ENCODE results near the gene S100A4. TPM values are rescaled to one million over a fixed set of nuclear protein-coding genes. Genes with fewer than 3 reads are reported as not detected.

S100A4 gene
- total RNA-seq, 1 experiment from 2014 or later: 384 TPM

DNA sequence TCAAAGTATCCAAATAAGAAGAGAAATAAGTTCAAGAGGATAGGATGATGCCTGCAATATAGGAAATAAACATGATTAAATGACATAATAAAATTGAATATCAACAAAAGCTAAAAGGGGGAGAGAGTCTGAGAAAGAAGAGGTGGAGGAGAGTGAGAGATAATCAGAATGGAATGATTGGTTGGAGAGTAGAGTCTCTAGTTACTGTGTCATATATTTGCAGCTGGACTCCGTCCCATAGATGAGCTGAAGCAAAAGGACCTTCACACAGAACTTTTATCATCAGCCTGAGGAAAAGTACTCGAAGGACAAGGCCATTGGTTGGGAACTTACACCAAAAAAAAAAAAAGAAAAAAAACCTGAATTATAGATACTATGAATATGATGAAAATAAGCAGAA lies 42.9 kb upstream of the S100A4 start:
- ChIA-PET CTCF (no interaction called here), POLR2A (interaction anchor here (0.8 to 1.1 kb wide), 3 partner anchors 11 to 39 kb away, joined by 3 read pairs; partner anchors contain the start of gene S100A13), RAD21 (ENCODE audit: low non-redundant PET in 1 of 2, low total read pairs in 2 of 2, uncharacterized antibody in 2 of 2, unreplicated experiment in 2 of 2) (no interaction called here)
- H2AFZ ChIP-seq (ENCODE audit: low read depth, low read length, poor library complexity, severe bottlenecking): no peak overlapping the region
- ATAC-seq: no peak
- no peaks in the 10 kb centered on the region for H4K20me1 ChIP-seq (ENCODE audit: insufficient read depth)
- H3K4me1 ChIP-seq (ENCODE audit: control insufficient read depth in 1 of 2, insufficient read depth in 2 of 2, low read length in 2 of 2): peaks cover 0 to 6% of the 10 kb centered on the region in 2 experiments; a peak in 2 of 4 replicates
- no peak for DNase-seq (ENCODE audit: low read depth, low spot score)
- no peaks in the 10 kb centered on the region for H3K9me2 ChIP-seq (ENCODE audit: insufficient read depth)
- H3K9ac ChIP-seq (ENCODE audit: low read length): no peak overlapping the region
- intact Hi-C loops (cut with micrococcal nuclease): no loop called here
- no peaks in the 10 kb centered on the region for H3K27me3 ChIP-seq (ENCODE audit: insufficient read depth, low read length)
- TF ChIP-seq EZH2phosphoT487 (IDR thresholded peaks at IDR 0.05; ENCODE audit: borderline replicate concordance) (no peak), EZH2 (IDR thresholded peaks at IDR 0.05) (no peak), RAD21 (IDR thresholded peaks at IDR 0.05; ENCODE audit: low read depth) (no peak), ELF1 (IDR thresholded peaks at IDR 0.05; ENCODE audit: borderline replicate concordance, low read depth) (no peak), MAX (IDR thresholded peaks at IDR 0.05) (no peak), SIN3A (IDR thresholded peaks at IDR 0.05; ENCODE audit: low read depth) (no peak), ZNF274 (IDR thresholded peaks at IDR 0.05; ENCODE audit: low read depth, low read length) (no peak), JUND (IDR thresholded peaks at IDR 0.05) (no peak), SRF (IDR thresholded peaks at IDR 0.05; ENCODE audit: low read depth) (no peak), CTCF (IDR thresholded peaks at IDR 0.05 in 2 of 3, conservative IDR thresholded peaks at IDR 0.05 in 1 of 3; ENCODE audit: borderline replicate concordance in 1 of 3, insufficient read depth in 1 of 3, low read depth in 2 of 3, low read length in 2 of 3) (no peak), CEBPB (IDR thresholded peaks at IDR 0.05; ENCODE audit: low read depth) (no peak), TCF7L2 (IDR thresholded peaks at IDR 0.05; ENCODE audit: borderline replicate concordance, extremely low read depth, insufficient read depth, insufficient read length) (no peak), EGR1 (IDR thresholded peaks at IDR 0.05; ENCODE audit: low read depth) (no peak), POLR2AphosphoS5 (IDR thresholded peaks at IDR 0.05; ENCODE audit: low read depth, low read length) (no peak)
- TF ChIP-seq, protein P1, sequence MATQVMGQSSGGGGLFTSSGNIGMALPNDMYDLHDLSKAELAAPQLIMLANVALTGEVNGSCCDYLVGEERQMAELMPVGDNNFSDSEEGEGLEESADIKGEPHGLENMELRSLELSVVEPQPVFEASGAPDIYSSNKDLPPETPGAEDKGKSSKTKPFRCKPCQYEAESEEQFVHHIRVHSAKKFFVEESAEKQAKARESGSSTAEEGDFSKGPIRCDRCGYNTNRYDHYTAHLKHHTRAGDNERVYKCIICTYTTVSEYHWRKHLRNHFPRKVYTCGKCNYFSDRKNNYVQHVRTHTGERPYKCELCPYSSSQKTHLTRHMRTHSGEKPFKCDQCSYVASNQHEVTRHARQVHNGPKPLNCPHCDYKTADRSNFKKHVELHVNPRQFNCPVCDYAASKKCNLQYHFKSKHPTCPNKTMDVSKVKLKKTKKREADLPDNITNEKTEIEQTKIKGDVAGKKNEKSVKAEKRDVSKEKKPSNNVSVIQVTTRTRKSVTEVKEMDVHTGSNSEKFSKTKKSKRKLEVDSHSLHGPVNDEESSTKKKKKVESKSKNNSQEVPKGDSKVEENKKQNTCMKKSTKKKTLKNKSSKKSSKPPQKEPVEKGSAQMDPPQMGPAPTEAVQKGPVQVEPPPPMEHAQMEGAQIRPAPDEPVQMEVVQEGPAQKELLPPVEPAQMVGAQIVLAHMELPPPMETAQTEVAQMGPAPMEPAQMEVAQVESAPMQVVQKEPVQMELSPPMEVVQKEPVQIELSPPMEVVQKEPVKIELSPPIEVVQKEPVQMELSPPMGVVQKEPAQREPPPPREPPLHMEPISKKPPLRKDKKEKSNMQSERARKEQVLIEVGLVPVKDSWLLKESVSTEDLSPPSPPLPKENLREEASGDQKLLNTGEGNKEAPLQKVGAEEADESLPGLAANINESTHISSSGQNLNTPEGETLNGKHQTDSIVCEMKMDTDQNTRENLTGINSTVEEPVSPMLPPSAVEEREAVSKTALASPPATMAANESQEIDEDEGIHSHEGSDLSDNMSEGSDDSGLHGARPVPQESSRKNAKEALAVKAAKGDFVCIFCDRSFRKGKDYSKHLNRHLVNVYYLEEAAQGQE (IDR thresholded peaks at IDR 0.05; ENCODE audit: low read depth): no peak
- TF ChIP-seq, protein P2, sequence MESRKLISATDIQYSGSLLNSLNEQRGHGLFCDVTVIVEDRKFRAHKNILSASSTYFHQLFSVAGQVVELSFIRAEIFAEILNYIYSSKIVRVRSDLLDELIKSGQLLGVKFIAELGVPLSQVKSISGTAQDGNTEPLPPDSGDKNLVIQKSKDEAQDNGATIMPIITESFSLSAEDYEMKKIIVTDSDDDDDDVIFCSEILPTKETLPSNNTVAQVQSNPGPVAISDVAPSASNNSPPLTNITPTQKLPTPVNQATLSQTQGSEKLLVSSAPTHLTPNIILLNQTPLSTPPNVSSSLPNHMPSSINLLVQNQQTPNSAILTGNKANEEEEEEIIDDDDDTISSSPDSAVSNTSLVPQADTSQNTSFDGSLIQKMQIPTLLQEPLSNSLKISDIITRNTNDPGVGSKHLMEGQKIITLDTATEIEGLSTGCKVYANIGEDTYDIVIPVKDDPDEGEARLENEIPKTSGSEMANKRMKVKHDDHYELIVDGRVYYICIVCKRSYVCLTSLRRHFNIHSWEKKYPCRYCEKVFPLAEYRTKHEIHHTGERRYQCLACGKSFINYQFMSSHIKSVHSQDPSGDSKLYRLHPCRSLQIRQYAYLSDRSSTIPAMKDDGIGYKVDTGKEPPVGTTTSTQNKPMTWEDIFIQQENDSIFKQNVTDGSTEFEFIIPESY (IDR thresholded peaks at IDR 0.05; ENCODE audit: extremely low read depth, insufficient replicate concordance, low read length): no peak
- H3K27ac ChIP-seq (ENCODE audit: low read depth, low read length): no peak overlapping the region
- H3K9me3 ChIP-seq (ENCODE audit: control insufficient read depth in 1 of 2, insufficient read depth in 1 of 2, low read depth in 1 of 2, low read length in 2 of 2): no peaks in the 10 kb centered on the region
- H3K4me2 ChIP-seq (ENCODE audit: low read length): no peak overlapping the region
- H3K36me3 ChIP-seq (ENCODE audit: control insufficient read depth in 1 of 2, insufficient read depth in 2 of 2, low read length in 2 of 2): no peaks in the 10 kb centered on the region
- H3K4me3 ChIP-seq (replicated peaks in 1 of 2; ENCODE audit: low read depth in 1 of 2, low read length in 2 of 2): no peak overlapping the region
- BruUV-seq (replicated peaks): no TSS peak
- H3K79me2 ChIP-seq (ENCODE audit: insufficient read depth, low read length): no peaks in the 10 kb centered on the region
